DND-41 (cell line): Measurements from ENCODE around the gene DIRAS2.

Experiments
- EZH2 ChIP-seq: IDR thresholded peaks from 3 replicates; pipeline ENCODE4 v1.6.1; 2012; ENCODE audit warnings: borderline replicate concordance, low read depth, mild to moderate bottlenecking, moderate library complexity, low read length, inconsistent platforms; ENCODE audit not compliant: severe bottlenecking
- TF ChIP-seq, protein P1 (sequence below): IDR thresholded peaks from 2 replicates; pipeline ENCODE4 v1.5.1; 2012; ENCODE audit warnings: borderline replicate concordance, low read length, moderate library complexity, mild to moderate bottlenecking; ENCODE audit not compliant: poor library complexity, severe bottlenecking; ENCODE audit errors: extremely low read depth

- TF ChIP-seq, protein P1, sequence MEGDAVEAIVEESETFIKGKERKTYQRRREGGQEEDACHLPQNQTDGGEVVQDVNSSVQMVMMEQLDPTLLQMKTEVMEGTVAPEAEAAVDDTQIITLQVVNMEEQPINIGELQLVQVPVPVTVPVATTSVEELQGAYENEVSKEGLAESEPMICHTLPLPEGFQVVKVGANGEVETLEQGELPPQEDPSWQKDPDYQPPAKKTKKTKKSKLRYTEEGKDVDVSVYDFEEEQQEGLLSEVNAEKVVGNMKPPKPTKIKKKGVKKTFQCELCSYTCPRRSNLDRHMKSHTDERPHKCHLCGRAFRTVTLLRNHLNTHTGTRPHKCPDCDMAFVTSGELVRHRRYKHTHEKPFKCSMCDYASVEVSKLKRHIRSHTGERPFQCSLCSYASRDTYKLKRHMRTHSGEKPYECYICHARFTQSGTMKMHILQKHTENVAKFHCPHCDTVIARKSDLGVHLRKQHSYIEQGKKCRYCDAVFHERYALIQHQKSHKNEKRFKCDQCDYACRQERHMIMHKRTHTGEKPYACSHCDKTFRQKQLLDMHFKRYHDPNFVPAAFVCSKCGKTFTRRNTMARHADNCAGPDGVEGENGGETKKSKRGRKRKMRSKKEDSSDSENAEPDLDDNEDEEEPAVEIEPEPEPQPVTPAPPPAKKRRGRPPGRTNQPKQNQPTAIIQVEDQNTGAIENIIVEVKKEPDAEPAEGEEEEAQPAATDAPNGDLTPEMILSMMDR = no peak
- no peak for TF ChIP-seq EZH2
Measured at GRCh38 chr9:90600029-90600428, 42.6 kb downstream of the DIRAS2 start.
